Measurements from ENCODE around the gene DEDD2.

Gene DEDD2

DNA sequence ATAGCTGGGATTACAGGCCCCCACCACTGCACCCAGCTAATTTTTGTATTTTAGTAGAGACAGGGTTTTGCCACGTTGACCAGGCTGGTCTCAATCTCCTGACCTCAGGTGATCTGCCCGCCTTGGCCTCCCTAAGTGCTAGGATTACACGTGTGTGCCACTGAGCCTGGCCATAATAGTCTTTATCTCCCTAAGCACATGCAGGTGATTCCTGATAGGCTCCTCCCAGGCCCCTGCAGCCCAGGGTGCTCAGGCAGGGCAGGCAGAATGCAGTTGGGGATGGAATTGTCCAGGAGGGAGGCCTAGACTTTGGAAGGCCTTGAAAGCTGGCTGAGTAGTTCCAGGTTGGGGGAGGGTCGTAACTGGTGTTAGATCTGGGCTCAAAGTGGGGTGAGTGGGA is 11.2 kb upstream of the DEDD2 start:
- DNase-seq (ENCODE audit: low spot score): no peak

DNA sequence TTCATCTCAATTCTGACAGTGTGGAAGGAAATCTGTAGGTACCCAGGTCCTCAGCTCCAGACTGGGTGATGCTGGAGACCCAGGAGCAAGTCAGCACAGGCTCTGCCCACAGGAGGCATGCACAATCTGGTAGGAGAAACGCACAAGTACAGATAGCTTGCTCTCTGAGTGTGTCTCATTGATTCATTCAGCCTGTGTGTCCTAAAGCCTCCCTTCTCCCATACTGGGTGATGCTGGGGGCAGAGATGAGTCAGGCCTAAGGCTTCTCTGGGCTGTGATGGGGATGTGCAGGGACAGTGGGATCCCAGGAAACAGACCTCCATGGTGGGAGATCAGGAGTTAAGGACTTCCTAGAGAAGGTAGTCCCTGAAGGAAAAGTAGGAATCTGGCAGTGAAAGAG is 9.4 kb upstream of the DEDD2 start:
- no peak for DNase-seq (ENCODE audit: low spot score)

DNA sequence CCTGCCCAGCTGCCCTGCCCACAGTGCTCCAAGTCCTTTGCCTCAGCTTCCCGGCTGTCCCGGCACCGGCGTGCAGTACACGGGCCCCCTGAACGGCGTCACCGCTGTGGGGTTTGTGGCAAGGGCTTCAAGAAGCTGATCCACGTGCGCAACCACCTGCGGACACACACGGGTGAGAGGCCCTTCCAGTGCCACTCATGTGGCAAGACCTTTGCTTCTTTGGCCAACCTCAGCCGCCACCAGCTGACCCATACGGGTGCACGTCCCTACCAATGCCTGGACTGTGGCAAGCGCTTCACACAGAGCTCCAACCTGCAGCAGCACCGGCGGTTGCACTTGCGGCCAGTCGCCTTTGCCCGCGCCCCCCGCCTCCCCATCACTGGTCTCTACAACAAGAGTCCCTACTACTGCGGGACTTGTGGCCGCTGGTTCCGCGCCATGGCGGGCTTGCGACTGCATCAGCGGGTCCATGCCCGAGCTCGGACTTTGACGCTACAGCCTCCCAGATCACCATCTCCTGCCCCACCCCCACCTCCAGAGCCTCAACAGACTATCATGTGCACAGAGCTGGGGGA is 8.3 kb upstream of the DEDD2 start:
- no peak for DNase-seq (ENCODE audit: low spot score)

DNA sequence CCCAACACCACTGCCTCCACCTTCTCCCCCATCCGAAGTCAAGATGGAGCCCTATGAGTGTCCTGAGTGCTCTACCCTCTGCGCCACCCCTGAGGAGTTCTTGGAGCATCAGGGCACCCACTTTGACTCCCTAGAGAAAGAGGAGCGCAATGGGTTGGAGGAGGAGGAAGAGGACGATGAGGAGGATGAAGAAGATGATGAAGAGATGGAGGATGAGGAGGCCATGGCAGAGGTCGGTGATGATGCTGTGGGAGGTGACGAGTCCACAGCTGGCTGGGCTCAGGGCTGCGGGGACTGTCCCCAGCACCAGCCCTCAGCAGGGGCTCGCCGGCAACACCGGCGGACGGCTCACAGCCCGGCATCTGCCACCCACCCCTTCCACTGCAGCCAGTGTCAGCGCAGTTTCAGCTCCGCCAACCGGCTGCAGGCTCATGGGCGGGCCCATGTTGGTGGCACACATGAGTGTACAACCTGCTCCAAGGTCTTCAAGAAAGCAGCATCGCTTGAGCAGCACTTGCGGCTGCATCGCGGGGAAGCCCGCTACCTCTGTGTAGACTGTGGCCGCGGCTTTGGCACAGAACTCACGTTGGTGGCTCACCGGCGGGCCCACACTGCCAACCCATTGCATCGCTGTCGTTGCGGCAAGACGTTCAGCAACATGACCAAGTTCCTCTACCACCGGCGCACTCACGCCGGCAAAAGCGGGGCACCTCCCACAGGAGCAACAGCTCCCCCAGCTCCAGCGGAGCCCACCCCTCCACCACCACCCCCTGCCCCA is 7.7 kb upstream of the DEDD2 start:
- no peak for DNase-seq (ENCODE audit: low spot score)

DNA sequence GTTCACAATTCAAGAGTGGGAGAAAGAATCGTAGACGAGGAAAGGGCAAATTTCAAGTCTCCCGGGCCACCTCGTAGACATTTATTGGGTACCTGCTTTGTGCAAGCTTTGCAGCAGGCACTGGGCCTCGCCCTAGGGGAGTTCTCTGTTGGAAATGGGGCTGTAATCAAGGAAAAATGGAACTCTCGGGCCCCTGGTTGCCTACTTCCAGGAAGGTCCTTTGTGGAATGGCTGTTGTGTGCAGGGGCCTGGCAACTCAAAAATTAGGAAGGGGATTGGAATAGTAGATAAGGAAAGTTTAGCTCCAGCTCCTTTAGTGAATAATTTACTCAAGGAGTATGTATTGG is 3.2 kb upstream of the DEDD2 start:
- no peak for DNase-seq (ENCODE audit: low spot score)

DNA sequence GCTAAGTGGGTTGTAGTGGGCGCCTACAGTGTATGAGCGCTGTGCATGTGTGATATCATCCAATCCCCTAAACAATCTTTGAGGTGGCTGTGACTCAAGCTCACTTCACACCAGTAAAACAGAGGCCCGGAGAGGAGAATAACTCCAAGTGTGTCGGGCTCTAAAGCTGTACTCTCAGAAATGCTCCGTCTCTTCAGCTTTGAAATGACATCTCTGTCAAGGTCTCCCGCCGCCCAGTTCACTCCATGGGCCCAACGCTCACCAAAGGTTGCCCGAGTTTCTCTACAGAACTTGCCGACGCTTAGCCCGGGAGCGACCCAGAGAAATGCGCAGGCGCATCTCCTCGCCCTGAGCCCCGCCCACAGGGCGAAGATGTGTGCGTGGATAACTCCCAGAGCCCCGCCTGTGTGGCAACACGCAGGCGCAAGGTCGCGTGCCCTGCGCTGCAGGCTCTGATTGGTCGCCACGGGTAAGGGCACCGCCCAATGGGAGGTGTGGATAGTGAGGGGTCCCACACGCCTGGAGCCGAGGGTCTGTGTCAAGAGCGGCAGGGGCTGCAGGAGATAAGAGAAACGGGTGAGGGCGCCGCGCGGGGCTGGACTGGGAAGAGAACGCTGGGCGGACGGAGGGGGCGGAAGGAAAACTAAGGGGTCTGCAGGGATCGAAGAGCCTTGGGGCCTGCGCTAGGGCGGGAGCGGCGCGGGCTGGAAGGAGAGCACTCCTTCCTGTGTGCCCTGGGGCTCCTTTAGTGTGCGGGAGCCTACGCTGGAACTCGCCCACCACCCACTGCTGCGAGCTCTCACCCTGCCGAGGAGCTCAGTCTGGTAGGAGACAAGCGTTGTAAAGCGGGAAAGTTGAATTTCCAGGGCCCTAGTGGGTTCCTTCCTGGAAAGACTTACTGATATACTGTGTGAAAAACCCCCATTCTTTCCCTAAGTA is 2.6 kb upstream of the DEDD2 start, which contains the start of gene ZNF526:
ZNF526 (plus strand) TSS at position 501 of the 939 bp plus-strand sequence. CDS start 4,092 bp downstream, outside the sequence.
- peak; percentile 99 for DNase-seq (ENCODE audit: low spot score)

DNA sequence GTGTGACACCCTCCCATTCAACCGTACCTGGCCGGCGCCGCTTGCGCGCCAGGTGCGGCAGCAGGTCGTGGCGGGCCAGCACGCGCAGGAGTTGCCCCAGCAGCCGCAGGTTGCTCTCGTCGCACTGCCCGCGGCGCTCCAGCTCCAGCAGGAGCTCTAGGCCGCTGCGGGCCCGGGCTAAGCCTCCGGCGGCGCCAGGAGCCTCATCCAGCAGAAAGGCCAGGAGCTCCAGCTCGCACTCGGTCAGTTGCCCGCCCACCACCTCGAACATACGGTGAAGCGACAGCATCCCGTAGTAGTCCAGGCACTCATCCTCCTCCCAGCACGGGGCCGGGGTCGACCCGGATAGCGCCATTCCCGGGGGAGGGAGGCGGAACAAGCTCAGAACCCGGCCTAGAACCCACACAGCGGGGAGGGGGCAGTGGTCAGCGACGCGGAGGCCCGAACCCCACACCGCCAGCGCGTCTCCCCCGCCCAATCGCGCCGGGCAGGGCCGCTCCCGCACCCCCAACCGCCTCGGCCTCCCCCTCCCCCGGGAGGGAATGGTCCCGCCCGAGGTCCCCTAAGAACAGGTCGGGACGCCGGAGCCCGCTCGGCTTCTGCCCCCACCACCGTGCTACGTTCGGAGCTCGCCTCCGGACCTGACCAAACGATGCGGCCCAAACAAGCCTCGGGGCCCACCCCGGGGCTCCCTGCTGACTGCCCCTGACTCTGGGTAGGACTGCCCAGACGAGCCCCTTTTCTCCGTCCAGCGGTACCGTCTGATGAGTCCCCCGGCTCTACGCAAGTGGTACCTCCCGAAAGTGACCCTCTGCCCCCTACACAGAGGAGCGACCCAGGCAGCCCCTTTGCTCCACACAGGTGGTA is 591 bp downstream of the DEDD2 start:
- no peak for DNase-seq (ENCODE audit: low spot score)

DNA sequence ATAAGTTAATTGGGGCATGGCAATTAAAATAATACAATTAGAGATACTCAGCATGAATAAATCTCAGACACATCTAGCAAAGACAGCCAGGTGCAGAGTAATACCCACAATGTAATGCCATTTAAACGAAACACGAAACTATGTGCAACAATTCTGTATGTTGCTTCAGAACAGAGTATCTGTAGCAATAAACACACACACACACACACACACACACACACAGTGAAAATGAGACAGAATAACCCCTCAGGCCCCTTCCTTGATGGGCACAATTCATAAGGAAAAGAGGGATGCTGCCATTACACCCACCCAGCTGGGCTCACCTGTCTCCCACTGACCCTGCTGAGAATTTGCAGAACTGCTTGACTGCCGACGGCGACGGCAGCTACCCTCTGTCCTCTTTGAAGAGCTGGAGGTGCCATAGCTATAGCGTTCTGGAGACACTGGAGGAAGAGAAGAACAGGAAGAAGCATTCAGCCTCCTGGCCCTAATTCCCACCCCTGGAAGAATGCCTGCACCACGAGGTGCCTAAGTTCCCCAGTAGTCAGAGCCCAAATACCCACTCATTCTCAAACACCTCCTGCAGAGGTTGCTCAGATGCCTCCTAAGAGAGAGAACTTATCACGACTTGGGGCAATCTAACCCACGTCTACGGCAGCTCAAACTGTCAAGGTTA is 2.5 kb downstream of the DEDD2 start:
- DNase-seq (ENCODE audit: low spot score): no peak

DNA sequence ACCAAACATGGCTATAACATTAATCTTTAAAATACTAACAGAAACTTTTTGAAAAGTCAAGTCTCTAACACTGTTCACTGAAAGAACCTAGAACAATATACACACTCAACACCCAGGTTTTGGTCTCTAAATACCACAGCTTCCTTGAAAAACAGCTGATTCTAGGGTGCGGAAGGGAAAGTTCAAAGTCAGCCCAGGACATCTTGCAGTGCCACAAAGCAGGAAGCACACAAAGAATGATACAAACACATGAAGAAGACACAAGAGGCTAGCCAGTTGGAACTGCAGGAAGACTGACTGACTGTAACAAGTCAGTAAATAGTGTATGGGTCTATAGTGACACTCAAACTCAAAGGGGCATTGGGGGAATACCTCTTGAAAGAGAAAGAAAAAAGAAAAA is 4.6 kb downstream of the DEDD2 start:
- no peak for DNase-seq (ENCODE audit: low spot score)

DNA sequence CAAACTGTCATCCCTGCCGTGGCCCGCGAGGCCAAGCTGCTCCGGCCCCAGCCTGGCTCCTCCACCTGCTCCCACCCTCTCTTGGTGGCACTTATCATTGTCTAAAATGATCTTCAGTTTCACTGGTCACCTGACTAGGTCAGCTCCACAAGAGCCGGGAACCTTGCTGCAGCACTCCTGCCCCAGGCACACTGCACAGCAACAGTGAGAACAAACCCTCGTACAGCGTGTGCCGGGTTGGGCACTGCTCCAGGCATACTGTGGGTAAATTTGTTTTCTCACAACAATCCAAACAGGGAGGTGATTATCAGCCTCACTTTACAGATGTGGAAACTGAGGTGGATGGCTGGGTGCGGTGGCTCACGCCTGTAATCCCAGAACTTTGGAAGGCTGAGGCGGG is 8.9 kb downstream of the DEDD2 start:
- no peak for DNase-seq (ENCODE audit: low spot score)

DNA sequence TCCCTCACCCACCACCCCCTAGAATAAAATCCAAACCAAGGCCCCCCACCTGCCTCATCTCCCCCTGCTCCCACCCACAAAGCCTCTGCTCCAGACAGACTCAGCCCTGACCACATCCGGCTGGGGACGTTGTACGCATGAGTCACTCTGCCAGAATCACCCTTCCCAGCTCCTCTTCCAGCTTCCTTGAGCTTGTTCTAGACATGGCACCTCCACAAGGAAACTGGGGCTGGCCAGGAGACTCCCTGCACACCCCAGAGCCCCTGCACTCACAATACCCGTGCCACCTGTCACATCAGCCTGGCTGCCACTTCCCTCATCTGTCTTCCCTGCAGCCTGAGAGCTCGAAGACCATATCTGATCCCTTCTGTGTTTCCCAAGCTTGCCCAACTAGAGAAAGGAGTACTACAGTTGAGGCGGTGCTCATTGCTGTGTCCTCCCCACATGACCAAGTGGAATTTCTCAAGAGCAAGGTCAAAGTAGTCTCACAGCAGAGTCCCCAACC is 9.7 kb downstream of the DEDD2 start:
- no peak for DNase-seq (ENCODE audit: low spot score)

DNA sequence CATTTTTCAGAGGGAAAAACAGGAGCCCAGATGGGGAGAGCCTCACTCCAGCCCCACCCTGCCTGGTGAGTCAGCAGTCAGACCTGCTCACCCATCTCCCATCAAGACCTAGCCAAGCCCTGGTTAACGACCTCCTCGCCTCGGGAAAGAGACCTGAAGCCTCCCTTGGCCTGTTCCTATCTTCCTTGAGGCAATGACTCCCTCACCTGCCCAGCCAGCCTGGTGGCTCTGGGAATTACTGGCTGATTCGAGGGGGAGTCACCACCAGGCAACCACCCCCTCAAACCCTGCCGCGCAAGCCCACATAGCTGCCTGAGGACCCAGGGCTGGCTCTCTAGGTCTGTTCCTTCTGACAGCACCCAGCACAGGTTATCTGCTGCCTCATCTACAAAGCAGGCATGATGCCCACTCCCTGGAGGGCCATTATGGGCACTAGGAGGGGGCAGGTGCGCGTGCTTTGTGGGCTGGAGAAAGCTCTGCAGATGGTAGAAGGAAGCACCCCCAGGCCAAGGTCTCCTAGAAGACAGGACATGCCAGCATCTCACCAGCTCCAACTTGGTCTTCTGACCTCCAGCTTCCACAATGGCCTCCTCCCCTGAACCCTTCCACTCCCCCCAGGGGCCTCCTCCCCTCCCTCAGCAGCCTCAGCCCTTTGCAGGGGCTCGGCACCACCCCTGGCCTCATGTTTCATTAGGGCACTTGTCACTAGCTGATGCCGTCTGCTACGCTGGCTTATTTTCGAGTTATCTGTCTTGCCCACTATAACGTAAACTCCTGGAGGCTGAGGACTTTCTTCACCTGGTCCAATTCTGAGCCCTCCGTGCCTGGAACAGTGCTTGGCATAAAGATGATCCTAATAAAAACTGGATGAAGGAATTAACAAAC is 10.4 kb downstream of the DEDD2 start:
- DNase-seq (ENCODE audit: low spot score): no peak

DNA sequence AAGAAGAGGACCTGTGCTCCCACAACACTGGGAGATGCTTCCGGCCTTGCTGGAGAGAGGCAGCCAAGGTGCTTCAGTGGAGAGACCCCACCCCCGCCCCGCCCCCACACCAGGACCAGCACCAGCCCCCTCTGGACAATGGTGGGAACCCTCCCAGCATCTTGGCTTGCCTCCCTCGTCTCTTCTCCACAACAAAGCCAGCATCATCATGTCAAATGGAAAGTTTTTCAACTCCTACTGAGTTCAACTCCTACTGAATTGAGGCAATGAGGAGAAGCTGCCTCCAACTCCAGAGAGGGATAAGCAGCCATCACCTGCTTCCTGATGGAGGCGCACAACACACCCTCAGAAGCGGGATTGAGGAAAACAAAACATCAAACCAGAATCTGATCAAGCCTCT is 12.8 kb downstream of the DEDD2 start:
- DNase-seq (ENCODE audit: low spot score): no peak

DNA sequence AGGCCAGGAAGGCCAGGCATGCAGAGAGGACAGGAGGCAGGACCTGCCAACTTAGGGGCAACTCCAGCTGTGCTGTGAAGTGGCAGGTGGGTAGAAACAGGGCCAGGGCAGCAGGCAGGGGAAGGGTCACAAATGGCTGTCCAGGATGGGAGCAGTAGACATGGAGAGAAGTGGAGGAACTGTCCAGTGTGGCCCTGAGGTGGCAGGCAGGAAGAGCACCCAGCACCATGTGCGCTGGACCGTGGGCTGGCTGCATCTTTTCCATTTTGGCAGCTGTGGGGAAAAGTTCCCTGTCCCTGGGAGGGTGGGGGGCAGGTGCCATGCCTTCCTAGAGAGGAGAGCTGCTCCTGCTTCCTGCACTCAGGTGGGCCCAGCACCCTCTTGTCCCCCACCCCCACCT is 13.8 kb downstream of the DEDD2 start:
- no peak for DNase-seq (ENCODE audit: low spot score)

DNA sequence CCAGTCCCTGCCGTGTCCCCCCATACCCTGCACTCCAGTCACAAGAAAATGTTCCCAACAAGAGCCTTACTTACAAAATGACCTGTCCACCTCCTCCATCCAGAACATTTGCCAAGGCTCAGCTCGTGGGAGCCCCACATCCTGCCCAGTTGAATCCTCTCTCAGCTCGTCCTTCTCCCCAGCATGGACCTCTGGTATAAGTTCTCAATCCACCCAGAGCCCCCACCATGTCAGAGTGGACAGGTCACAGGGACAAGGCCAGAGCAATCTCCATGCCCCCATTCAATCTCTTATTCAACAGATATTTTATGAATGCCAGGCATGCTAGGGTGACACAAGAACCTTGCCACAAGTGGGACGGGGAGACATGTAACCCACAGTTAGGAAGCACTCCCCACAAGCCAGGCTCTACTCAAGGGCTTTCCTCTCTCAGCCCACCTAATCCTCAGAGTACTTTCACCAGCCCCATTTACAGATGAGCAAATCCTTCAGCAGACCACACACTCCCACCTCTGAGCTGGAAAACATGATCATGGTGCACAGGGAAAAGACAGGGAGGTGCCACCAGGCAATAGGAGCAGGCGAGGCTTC is 15.1 kb downstream of the DEDD2 start:
- DNase-seq (ENCODE audit: low spot score): no peak

DNA sequence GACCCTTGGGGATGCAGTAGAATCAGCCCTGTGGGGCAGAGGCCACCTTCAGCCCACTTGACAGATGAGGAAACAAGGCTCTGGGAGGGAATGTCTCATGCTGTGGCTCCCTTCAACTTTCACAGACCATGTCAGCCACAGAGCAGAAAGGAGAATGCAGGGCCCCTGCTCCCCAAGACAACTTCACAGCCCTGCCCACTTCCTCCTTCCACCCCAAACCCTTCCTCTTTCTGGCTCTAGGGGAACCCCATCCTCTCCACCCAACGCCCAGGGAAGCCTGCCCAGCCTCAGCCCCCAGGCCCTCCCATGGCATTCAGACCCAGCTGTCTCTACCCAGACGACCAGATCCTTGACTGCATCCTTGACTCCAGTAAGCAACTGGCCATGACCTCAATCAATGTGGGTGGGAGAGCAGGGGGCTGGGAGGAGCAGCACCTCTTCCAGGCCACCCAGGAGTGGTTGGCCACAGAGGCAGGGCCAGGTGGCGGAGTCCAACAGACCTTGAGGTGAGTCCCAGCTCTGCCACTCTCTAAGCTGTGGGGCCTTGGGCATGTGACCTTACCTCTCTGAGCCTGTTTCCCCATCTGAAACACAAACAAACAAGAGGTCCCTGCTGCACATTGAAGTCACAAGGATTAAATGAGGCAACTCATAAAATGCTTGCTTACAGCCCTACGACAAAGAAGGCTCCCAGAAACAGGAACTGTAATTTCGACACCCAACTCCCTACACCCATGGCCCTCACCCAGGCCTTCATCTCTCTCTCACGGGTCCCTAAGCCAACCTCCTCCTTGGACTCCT is 15.8 kb downstream of the DEDD2 start:
- no peak for DNase-seq (ENCODE audit: low spot score)

DNA sequence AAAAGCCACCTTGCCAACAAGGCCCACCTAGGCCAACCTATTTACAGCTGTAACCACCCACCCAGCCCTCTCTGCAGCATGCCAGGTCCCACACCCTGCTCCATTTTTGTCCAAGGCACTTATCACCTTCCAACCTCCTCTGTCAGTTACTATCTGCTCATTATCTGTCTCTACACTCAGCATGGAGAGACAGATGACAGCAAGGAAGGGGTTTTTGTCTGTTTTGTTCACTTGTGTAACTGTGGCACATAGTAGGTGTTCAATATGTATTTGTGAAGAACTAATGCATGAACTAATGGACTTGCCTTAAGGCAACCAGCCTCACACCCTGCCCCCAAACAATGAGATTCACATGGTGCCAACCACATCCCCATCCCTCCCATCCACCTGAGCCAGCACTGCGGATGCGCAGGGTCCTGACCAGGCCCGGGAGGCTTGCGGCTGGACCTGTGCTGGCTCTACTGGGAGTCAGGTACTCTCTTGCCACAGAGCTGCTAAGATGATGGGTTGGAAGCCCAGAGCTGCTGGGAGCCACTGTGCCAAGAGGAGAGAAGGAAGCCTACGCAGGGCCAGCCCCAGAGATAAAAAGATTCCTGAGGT is 17.3 kb downstream of the DEDD2 start:
- DNase-seq (ENCODE audit: low spot score): no peak

DNA sequence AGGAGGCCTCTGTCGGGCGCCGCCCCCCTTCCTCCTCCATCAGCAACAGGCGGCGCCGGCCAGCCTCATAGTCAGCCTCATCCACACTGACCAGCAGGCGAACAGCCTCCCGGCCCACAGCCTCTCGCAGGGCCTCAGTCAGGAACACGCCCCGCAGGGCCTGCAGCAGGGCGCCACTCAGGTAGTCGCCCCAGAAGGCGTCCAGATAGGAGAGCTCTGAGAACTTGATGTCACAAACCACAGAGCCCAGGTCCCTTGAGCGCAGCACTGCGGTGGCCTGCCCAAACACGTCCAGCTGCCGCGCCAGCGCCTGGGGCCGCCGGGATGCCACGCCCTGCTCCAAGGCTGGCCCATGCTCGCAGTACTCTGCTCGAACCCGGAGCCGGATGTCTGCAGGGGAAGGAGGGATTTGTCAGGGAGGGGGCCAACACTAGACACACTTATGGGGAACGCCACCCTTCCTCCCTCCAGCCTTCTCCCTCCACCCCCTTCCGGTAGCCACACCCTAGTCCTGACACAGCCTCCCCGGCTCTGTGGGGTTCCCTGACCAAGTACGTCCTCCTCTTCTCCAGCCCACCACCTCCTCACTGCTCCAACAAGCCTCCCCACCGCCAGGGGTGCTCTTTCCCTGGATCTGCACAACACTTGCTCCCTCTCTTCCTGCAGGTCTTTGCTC is 17.9 kb downstream of the DEDD2 start:
- DNase-seq (ENCODE audit: low spot score): no peak
